Measurements from ENCODE around the gene LRP1-AS. TPM values are rescaled to one million over a fixed set of nuclear protein-coding genes. Genes with fewer than 3 reads are reported as not detected.

Gene LRP1-AS
- total and polyA plus RNA-seq, 3 donors from 2014 or later: not detected

DNA sequence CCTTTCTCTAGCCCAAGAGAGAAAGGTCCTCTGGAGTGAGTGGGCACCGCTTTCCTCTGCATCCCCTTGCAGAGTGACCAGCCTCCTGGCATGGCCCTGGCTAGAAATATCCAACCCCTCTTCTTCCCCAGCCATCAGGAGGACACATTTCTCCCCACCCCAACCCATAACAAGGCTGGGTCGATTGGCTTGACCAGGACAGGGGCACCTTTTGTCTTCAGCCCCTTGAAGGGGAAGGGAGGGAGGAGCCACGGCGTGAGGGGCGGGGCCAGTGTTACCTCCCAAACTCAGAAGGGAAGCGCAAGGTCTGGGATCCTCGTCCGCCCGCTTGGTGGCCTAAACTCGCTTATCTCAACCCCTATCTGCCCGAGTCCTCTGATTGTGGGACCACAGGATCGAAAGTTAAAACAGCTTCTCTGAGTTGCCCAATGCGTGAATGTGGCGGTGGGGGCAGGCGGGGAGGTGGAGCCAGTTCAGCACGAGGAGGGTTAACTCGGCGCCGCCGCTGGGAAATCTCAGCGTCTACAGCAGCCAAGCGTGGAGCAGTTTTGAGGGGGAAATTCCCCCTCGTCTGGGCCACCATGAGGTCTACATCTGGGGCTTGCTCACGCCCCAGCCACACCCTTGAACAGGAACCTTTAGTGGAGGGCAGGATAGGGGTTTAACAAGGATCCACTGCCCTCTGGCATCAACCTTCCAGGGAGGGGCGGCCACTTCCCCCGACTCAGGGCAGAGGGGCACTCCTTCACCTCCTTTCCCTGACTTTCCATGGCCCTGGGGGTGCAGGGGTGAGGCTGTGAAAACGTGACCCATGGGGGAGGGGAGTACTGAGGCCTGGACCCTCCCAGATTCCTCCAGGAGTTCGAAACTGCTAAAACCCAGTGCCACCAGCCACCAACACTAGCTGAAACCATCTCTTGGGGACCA, 37.1 kb downstream of the LRP1-AS start:
- DNase-seq: peak; percentile 86
- 2 to 7% methylated on average over 11 to 28 of the region's 28 CpGs for WGBS, 2 donors
- no peaks in the 10 kb centered on the region for H3K27me3 ChIP-seq

DNA sequence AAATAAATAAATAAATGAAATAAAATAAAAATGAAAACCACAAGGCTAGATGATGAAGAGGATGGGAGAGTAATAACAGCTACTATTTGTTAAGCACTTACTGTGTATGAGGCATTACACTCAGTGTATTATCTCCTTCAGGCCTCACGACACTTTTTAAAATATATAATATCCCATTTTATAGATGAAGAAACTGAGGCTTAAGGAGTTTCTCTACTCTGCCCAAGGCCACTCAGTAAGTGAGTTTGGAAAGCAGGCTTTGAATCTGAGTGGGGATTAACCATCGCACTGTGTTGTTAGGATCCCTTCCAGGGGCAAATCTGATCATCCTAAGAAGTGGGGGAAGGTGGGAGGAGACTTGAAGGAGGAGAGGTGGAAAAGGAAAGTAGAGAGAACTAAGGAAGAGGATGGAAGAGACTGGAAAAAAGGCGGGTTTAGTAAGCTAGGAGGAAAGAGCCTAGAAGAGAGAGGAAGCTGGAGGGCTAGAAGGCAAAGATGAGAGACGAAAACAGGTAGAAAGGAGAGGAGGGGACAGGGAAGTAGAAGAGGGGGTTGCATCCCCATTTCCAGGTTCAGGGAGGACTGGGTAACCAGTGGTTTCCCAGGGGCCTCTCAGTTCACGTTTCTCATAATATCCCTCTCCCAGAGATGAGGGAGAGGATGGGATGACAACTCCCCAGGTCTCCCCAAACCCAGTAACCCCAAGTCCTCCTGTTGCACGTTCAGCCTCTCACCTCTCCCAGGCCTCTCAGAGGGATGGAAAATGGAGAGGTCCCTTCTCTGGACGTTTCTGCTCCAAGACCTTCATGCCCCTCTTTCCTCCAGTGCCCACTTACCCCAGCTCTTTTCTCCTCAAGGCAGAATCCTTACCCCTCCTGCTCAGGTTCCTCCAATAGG, 38.0 kb downstream of the LRP1-AS start:
- peak overlapping the region in 1 of 2 donors; percentile 99 for H3K27ac ChIP-seq
- H3K27me3 ChIP-seq: no peaks in the 10 kb centered on the region
- WGBS, 2 donors: 49 to 57% methylated on average over 7 of the region's 7 CpGs
- no peaks in the 10 kb centered on the region for H3K9me3 ChIP-seq
- no peak for DNase-seq
- no peak for TF ChIP-seq POLR2A (IDR thresholded peaks at IDR 0.05)
- TF ChIP-seq, protein P1, sequence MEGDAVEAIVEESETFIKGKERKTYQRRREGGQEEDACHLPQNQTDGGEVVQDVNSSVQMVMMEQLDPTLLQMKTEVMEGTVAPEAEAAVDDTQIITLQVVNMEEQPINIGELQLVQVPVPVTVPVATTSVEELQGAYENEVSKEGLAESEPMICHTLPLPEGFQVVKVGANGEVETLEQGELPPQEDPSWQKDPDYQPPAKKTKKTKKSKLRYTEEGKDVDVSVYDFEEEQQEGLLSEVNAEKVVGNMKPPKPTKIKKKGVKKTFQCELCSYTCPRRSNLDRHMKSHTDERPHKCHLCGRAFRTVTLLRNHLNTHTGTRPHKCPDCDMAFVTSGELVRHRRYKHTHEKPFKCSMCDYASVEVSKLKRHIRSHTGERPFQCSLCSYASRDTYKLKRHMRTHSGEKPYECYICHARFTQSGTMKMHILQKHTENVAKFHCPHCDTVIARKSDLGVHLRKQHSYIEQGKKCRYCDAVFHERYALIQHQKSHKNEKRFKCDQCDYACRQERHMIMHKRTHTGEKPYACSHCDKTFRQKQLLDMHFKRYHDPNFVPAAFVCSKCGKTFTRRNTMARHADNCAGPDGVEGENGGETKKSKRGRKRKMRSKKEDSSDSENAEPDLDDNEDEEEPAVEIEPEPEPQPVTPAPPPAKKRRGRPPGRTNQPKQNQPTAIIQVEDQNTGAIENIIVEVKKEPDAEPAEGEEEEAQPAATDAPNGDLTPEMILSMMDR (IDR thresholded peaks at IDR 0.05): no peak
- H3K4me1 ChIP-seq: peaks cover 12% of the 10 kb centered on the region
- H3K4me3 ChIP-seq: peak overlapping the region in 1 of 2 donors; percentile 67
- intact Hi-C loops (cut with DNase I; ENCODE audit: low total_unique reads): loop anchor here (5.0 kb wide), 1 partner anchor 42 kb away; no protein-coding TSS in a partner anchor
- H3K36me3 ChIP-seq (ENCODE audit: low read depth, missing control alignments): no peaks in the 10 kb centered on the region

More for the DNA sequence above, 37.1 kb downstream of the LRP1-AS start:
- Histone ChIP-seq H3K4me1 (peaks cover 12% of the 10 kb centered on the region), H3K36me3 (ENCODE audit: low read depth, missing control alignments) (no peaks in the 10 kb centered on the region), H3K4me3 (peak overlapping the region; percentile 67 to 71), H3K9me3 (no peaks in the 10 kb centered on the region), H3K27ac (peak overlapping the region; percentile 96 to 99)
- TF ChIP-seq, protein P1 (IDR thresholded peaks at IDR 0.05): no peak
- no peak for TF ChIP-seq POLR2A (IDR thresholded peaks at IDR 0.05)
- intact Hi-C loops (cut with DNase I; ENCODE audit: low total_unique reads): loop anchor here (5.0 kb wide), 1 partner anchor 43 kb away; no protein-coding TSS in a partner anchor

DNA sequence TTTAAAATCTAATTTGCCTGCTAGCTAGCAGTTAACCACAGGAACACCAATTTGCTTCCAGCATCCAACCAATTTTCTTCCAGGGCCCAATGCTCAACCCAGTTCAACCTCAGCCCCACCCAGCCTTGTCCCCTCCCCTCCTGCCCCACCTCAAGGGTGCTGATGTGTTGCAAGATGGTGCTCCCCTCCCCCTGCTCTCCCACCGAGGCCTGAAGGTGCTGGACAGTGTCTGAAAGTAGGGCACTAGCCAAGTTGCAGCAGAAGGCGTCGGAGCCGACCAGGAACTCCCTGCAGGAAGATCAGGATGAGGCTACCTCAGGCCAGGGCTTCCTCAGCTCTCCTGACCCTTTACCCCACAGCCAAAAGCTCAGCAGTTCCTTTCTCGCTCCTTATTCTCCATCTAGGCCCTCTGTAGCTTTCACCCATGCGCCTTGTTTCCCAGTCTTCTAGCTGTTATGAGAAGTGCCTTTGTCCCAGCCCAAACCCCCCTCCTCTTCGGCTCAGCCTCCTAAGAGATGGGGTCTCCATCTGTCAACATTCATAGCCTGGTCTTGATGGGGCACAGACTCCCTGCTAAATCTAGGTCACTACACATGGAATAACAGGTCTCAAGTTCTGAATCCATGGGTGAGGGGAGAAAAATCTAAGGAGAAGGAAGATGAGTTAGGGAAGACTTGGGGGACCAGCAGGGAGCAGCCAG, 39.8 kb downstream of the LRP1-AS start:
- intact Hi-C loops (cut with DNase I; ENCODE audit: low total_unique reads): no loop called here
- DNase-seq: no peak
- H3K36me3 ChIP-seq (ENCODE audit: low read depth, missing control alignments): no peaks in the 10 kb centered on the region
- H3K27me3 ChIP-seq: no peaks in the 10 kb centered on the region
- no peaks in the 10 kb centered on the region for H3K9me3 ChIP-seq
- no peak for TF ChIP-seq POLR2A (IDR thresholded peaks at IDR 0.05)
- TF ChIP-seq, protein P1 (IDR thresholded peaks at IDR 0.05): no peak
- H3K27ac ChIP-seq: no peak overlapping the region
- no peak overlapping the region for H3K4me3 ChIP-seq
- peaks cover 12% of the 10 kb centered on the region for H3K4me1 ChIP-seq
- 76 to 85% methylated on average over 6 to 7 of the region's 7 CpGs for WGBS, 2 donors

DNA sequence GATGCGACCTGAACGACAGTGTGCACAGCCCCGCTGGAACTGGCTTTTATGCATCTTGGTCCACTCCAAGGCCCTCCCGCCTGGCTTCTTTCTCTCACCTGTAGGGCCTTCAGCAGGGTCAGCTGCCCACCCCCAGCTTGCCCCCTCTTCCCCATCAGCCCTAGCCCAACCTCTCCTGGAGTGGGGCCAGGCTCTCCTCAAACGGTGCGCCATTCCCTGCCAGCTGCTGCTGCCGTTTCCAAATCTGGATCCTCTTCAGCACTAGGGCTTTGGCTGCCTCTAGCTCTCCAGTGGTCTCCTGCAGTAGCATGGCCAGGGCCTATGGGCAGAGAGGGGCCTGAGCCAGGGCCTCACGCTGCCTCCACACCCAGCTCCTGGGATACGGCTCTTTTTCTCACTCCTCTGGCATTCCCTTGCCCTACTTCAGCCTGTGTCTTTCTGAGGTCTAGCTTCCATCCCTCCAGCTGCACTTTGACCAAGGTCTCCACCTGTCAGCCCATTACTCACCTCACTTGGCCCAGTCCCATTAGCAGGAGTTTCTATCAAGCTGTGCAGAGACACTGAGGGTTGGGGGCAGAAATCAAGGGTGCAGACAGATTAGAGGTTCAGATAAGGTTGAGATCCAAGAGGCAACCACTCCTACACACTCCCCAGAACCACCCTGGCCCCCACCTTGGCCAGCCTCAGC, 41.3 kb downstream of the LRP1-AS start:
- intact Hi-C loops (cut with DNase I; ENCODE audit: low total_unique reads): no loop called here
- no peaks in the 10 kb centered on the region for H3K27me3 ChIP-seq
- H3K27ac ChIP-seq: no peak overlapping the region
- H3K4me3 ChIP-seq: no peak overlapping the region
- H3K9me3 ChIP-seq: no peaks in the 10 kb centered on the region
- TF ChIP-seq POLR2A (IDR thresholded peaks at IDR 0.05): no peak
- TF ChIP-seq, protein P1 (IDR thresholded peaks at IDR 0.05): no peak
- 76 to 82% methylated on average over 7 to 9 of the region's 9 CpGs for WGBS, 2 donors
- no peak for DNase-seq
- no peaks in the 10 kb centered on the region for H3K36me3 ChIP-seq (ENCODE audit: low read depth, missing control alignments)
- peaks cover 12% of the 10 kb centered on the region for H3K4me1 ChIP-seq
